NCI-H446 (cell line): ENCODE measurements around the gene CASP9.
"Not testable (repeated sequence)": the region's sequence is repeated elsewhere in the genome, so short reads cannot be mapped to it uniquely, and the experiment has no call there.

ENCODE experiments used
- DNase-seq, 2 experiments: peaks; one replicate each; lab custom pipeline; 2025; lab: John Stamatoyannopoulos, UW

CASP9 gene

GRCh38 chr1:15500184-15501178 lies 23.5 kb downstream of the CASP9 start:
- DNase-seq = no peak

- DNase-seq = no peak
Observed at GRCh38 chr1:15493869-15494390, 30.1 kb downstream of the CASP9 start.

- DNase-seq = no peak
Observed at GRCh38 chr1:15492596-15492995, 31.4 kb downstream of the CASP9 start.

- not testable (repeated sequence) for DNase-seq
Observed at GRCh38 chr1:15491010-15491409, 33.0 kb downstream of the CASP9 start.

GRCh38 chr1:15489052-15489736 lies 34.8 kb downstream of the CASP9 start:
- peak in 1 of 2 experiments; percentile 65 for DNase-seq

GRCh38 chr1:15488371-15488770 lies 35.6 kb downstream of the CASP9 start:
- DNase-seq = no peak

- not testable (repeated sequence) for DNase-seq
Observed at GRCh38 chr1:15486844-15487610, 37.0 kb downstream of the CASP9 start.

- no peak for DNase-seq
Observed at GRCh38 chr1:15485636-15486035, 38.4 kb downstream of the CASP9 start.

- DNase-seq = not testable (repeated sequence)
Observed at GRCh38 chr1:15484443-15484842, 39.6 kb downstream of the CASP9 start.

- no peak for DNase-seq
Observed at GRCh38 chr1:15483971-15484370, 40.0 kb downstream of the CASP9 start.

- not testable (repeated sequence) for DNase-seq
Observed at GRCh38 chr1:15482983-15483543, 41.0 kb downstream of the CASP9 start.

GRCh38 chr1:15482455-15482854 lies 41.6 kb downstream of the CASP9 start:
- not testable (repeated sequence) for DNase-seq

GRCh38 chr1:15479654-15480347 lies 44.2 kb downstream of the CASP9 start:
- no peak for DNase-seq

- no peak for DNase-seq
Observed at GRCh38 chr1:15477646-15478212, 46.3 kb downstream of the CASP9 start.

GRCh38 chr1:15476927-15477326 lies 47.1 kb downstream of the CASP9 start:
- DNase-seq = no peak

- DNase-seq = no peak
Observed at GRCh38 chr1:15475752-15476314, 48.2 kb downstream of the CASP9 start, which contains the start of gene CELA2B. Gene CELA2B (plus strand): TSS chr1:15476104. CDS start chr1:15476126, 22 bp downstream.

GRCh38 chr1:15472587-15472986 lies 51.4 kb downstream of the CASP9 start:
- no peak for DNase-seq

GRCh38 chr1:15471723-15472122 lies 52.3 kb downstream of the CASP9 start:
- not testable (repeated sequence) for DNase-seq

GRCh38 chr1:15471067-15471466 lies 52.9 kb downstream of the CASP9 start:
- not testable (repeated sequence) for DNase-seq

GRCh38 chr1:15469821-15470448 lies 54.1 kb downstream of the CASP9 start:
- peak; percentile 16 to 77 for DNase-seq
